22Rv1 (cell line): ENCODE data around the gene B4GALT7.
A peak's percentile ranks its signal among the peaks of the same experiment; 100 is the strongest.

Experiments used
- H3K27ac ChIP-seq: fragments of 450-650 bp; 2 replicates; pipeline ENCODE4 v1.5.1; 2017
- CTCF ChIP-seq: fragments of 450-650 bp; IDR thresholded peaks from 2 replicates; pipeline ENCODE4 v1.5.1; 2017; ENCODE audit warnings: mild to moderate bottlenecking
- ZFX ChIP-seq: fragments of 450-650 bp; IDR thresholded peaks from 2 replicates; pipeline ENCODE4 v1.6.1; 2017; ENCODE audit warnings: antibody characterized with exemption, borderline replicate concordance

The B4GALT7 gene

DNA sequence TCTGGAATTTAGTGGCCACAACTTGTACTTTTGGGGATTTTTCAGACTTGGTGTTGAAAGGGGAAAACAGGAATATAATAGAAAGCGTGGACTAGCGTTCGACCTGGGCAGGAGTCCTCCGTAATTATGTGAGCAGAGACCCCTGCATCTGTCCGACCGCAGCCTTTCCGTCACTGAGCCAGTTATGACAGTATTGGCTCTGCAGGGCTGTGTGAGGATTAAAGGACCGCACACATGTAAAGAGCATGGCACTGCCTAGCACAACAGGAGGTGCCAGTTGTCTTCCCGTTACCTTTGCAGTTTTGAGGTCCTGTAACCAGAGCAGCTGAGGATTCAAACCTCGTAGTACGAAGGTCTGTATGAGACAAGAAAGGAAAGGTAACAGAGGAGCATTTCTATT lies 1.2 kb downstream of the B4GALT7 start:
- H3K27ac ChIP-seq = no peak overlapping the region; the same call in 1 of the 2 replicates
- TF ChIP-seq CTCF (no peak), ZFX (no peak)

- no peak overlapping the region for H3K27ac ChIP-seq
- no peak for TF ChIP-seq ZFX
- TF ChIP-seq CTCF = peak; percentile 24
These were observed 1.9 kb downstream of the B4GALT7 start for GRCh38 chr5:177601577-177602457.

- H3K27ac ChIP-seq = no peak overlapping the region
- no peak for TF ChIP-seq CTCF
- TF ChIP-seq ZFX = no peak
These were observed 2.5 kb downstream of the B4GALT7 start for GRCh38 chr5:177602458-177602830.

GRCh38 chr5:177603631-177604030 lies 3.7 kb downstream of the B4GALT7 start:
- H3K27ac ChIP-seq = no peak overlapping the region
- TF ChIP-seq CTCF = no peak
- TF ChIP-seq ZFX = no peak

- TF ChIP-seq ZFX (no peak), CTCF (no peak)
- H3K27ac ChIP-seq = no peak overlapping the region
These were observed 4.2 kb downstream of the B4GALT7 start for GRCh38 chr5:177604116-177604521.

DNA sequence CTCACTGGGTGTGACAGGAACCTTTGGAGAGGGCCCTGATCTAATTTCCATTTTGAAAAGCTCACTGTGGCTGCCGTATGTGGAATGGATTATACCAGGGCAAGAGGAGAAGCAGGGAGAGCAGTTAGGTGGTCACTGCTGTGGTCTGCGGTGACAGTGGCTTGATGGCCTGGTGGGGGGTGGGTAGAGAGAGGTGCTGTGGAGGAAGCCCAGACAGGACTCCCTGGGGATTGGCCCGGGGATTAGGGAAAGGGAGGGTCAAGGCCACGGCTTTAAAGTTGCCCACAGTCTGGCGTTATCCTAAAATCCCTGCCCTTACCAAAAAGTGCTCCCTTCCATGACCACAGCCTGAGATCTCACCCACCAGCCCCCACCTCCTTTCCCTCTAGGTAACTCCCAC lies 4.7 kb downstream of the B4GALT7 start:
- no peak for TF ChIP-seq ZFX
- no peak for TF ChIP-seq CTCF
- no peak overlapping the region for H3K27ac ChIP-seq

- TF ChIP-seq ZFX = no peak
- TF ChIP-seq CTCF = no peak
These were observed 5.1 kb downstream of the B4GALT7 start for GRCh38 chr5:177605078-177605477.

More at GRCh38 chr5:177605078-177605477, 5.1 kb downstream of the B4GALT7 start:
- no peak overlapping the region for H3K27ac ChIP-seq
